ENCODE data around the gene TTC5. TPM values are rescaled to one million over a fixed set of nuclear protein-coding genes. Genes with fewer than 3 reads are reported as not detected.
A peak's percentile ranks its signal among the peaks of the same experiment; 100 is the strongest.
"Not testable (repeated sequence)": the region's sequence is repeated elsewhere in the genome, so short reads cannot be mapped to it uniquely, and the experiment has no call there.

Gene TTC5
- total RNA-seq, 2 donors from 2014 or later: 12.5 to 16.6 TPM

DNA sequence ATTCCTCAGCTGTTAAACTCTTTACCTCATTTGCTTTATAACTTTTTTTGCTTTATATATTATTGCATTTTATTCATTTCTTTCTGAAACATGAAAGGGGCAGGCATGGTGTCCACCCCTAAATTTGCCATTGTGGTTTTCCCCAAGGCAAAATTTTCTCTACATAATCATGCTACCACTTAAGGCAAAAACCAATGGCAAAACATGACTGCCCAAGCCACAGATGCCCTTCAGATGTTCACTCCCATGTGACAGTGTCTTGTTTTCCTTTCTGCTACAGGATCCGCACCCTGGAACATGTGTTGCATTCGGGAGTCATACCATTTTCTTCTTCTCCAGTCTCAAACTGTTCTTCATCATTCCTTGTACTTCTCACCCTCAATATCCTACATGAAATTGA, 28.3 kb downstream of the TTC5 start:
- ATAC-seq (no peak), DNase-seq (no peak)
- Histone ChIP-seq H3K4me3 (no peak overlapping the region), H3K9me3 (peaks cover 0 to 9% (median 0%) of the 10 kb centered on the region in 3 donors), H3K4me1 (no peaks in the 10 kb centered on the region), H3K27me3 (no peaks in the 10 kb centered on the region), H3K27ac (no peak overlapping the region), H3K36me3 (replicated peaks in 1 of 2; ENCODE audit: insufficient read depth in 1 of 2, low read depth in 2 of 2) (no peaks in the 10 kb centered on the region)
- WGBS, 2 donors: 90 to 96% methylated on average over 2 of the region's 2 CpGs
- TF ChIP-seq, protein P1, sequence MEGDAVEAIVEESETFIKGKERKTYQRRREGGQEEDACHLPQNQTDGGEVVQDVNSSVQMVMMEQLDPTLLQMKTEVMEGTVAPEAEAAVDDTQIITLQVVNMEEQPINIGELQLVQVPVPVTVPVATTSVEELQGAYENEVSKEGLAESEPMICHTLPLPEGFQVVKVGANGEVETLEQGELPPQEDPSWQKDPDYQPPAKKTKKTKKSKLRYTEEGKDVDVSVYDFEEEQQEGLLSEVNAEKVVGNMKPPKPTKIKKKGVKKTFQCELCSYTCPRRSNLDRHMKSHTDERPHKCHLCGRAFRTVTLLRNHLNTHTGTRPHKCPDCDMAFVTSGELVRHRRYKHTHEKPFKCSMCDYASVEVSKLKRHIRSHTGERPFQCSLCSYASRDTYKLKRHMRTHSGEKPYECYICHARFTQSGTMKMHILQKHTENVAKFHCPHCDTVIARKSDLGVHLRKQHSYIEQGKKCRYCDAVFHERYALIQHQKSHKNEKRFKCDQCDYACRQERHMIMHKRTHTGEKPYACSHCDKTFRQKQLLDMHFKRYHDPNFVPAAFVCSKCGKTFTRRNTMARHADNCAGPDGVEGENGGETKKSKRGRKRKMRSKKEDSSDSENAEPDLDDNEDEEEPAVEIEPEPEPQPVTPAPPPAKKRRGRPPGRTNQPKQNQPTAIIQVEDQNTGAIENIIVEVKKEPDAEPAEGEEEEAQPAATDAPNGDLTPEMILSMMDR (IDR thresholded peaks at IDR 0.05): no peak
- TF ChIP-seq POLR2A (IDR thresholded peaks at IDR 0.05): no peak
- intact Hi-C loops (cut with DNase I): no loop called here

DNA sequence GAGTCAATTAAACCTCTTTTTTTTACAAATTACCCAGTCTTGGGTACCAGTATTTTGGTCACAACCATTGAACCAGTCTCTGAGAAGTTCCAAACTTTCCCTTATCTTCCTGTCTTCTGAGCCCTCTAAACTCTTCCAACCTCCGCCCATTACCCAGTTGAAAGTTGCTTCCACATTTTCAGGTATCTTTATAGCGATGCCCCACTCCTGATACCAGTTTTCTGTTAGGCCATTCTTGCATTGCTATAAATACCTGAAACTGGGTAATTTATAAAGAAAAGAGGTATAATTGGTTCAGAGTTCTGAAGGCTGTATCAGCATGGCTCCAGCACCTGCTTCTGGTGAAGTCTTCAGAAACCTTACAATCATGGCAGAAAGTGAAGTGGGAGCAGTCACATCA, 31.7 kb downstream of the TTC5 start:
- Histone ChIP-seq H3K27ac (no peak overlapping the region), H3K4me3 (no peak overlapping the region), H3K27me3 (no peaks in the 10 kb centered on the region), H3K9me3 (peaks cover 0 to 11% (median 0%) of the 10 kb centered on the region in 3 donors), H3K4me1 (no peaks in the 10 kb centered on the region), H3K36me3 (replicated peaks in 1 of 2; ENCODE audit: insufficient read depth in 1 of 2, low read depth in 2 of 2) (no peaks in the 10 kb centered on the region)
- DNase-seq (no peak), ATAC-seq (no peak)
- WGBS, 2 donors: 97 to 100% methylated on average over 2 of the region's 2 CpGs
- TF ChIP-seq, protein P1 (IDR thresholded peaks at IDR 0.05): no peak
- TF ChIP-seq POLR2A (IDR thresholded peaks at IDR 0.05): no peak
- intact Hi-C loops (cut with DNase I): no loop called here

DNA sequence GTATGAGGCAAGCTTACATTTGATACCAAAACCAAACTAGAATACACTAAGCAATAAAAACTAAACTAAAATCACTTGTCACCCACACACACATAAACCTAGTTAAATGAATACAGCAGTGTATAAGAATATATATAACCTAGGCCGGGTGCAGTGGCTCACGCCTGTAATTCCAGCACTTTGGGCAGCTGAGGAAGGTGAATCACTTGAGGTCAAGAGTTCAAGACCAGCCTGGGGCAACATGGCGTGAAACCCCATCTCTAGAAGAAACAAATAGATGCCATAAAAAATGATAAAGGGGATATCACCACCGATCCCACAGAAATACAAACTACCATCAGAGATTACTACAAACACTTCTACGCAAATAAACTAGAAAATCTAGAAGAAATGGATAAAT, 41.4 kb downstream of the TTC5 start:
- H3K27me3 ChIP-seq; H3K36me3 ChIP-seq (replicated peaks in 1 of 2; ENCODE audit: insufficient read depth in 1 of 2, low read depth in 2 of 2); DNase-seq; H3K9me3 ChIP-seq; intact Hi-C loops (cut with DNase I); H3K27ac ChIP-seq; H3K4me1 ChIP-seq; H3K4me3 ChIP-seq; ATAC-seq: not testable (repeated sequence)
- 92 to 94% methylated on average over 5 of the region's 5 CpGs for WGBS, 2 donors

DNA sequence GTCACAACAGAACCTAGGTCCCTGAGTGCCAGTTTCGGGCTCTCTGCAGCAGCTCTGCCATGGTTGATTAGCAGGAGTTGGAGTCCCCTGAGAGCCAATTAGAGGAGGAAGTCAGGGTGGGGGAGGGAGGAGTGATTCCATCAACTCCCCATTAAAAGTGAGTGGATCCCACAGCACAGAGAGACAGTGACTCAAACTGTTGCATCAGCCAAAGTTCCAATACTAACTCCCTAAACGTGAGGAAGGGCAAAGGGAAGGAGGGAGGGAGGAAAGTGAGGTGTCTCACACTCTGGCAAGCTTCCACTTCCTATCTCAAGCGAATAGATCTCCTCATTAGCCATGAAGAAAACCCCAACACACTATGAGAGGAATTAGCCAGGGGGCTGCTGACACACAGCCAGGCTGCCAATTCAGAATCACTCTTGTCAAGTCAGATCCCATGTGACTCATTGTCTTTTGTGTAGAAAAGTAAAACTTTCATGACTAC, 43.1 kb downstream of the TTC5 start:
- H3K36me3 ChIP-seq (replicated peaks in 1 of 2; ENCODE audit: insufficient read depth in 1 of 2, low read depth in 2 of 2): no peaks in the 10 kb centered on the region
- DNase-seq (no peak), ATAC-seq (no peak)
- no peak overlapping the region for H3K4me3 ChIP-seq
- no peaks in the 10 kb centered on the region for H3K27me3 ChIP-seq
- TF ChIP-seq, protein P1 (IDR thresholded peaks at IDR 0.05): no peak
- TF ChIP-seq POLR2A (IDR thresholded peaks at IDR 0.05): no peak
- intact Hi-C loops (cut with DNase I): no loop called here
- no peaks in the 10 kb centered on the region for H3K9me3 ChIP-seq
- no peaks in the 10 kb centered on the region for H3K4me1 ChIP-seq
- 48 to 52% methylated on average over 3 of the region's 3 CpGs for WGBS, 2 donors
- no peak overlapping the region for H3K27ac ChIP-seq

DNA sequence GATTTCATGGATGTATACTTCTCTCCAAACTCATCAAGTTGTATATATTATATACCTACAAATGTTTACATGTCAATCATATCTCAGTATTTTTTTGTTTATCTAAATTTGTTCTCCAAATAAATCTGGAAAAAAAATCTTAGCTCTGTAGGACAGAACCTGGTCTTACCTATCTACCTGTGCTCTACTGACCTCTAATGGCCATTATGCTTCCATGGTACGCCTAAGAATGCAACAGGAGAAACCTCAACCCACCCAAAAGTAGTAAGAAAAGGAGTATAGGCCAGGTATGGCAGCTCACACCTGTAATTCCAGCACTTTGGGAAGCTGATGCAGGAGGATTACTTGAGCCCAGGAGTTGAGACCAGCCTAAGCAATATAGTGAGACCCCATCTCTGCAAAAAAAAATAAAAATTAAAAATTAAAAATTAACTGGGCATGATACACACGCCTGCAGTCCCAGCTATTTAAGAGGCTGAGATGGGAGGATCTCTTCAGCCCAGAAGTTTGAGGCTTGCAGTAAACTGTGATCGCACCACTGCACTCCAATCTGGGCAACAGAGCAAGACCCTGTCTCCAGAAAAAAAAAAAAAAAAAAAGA, 58.0 kb downstream of the TTC5 start:
- ATAC-seq: no peak
- no peaks in the 10 kb centered on the region for H3K4me1 ChIP-seq
- no peak overlapping the region for H3K27ac ChIP-seq
- peak in 1 of 4 donors; percentile 32 for DNase-seq
- H3K9me3 ChIP-seq: no peaks in the 10 kb centered on the region
- intact Hi-C loops (cut with DNase I): no loop called here
- no peak overlapping the region for H3K4me3 ChIP-seq
- H3K36me3 ChIP-seq (replicated peaks in 1 of 2; ENCODE audit: insufficient read depth in 1 of 2, low read depth in 2 of 2): no peaks in the 10 kb centered on the region
- TF ChIP-seq POLR2A (IDR thresholded peaks at IDR 0.05): no peak
- TF ChIP-seq, protein P1 (IDR thresholded peaks at IDR 0.05): peak; percentile 32 to 67 (median 43)
- 50 to 54% methylated on average over 3 of the region's 3 CpGs for WGBS, 2 donors
- no peaks in the 10 kb centered on the region for H3K27me3 ChIP-seq

Small RNA genes within 50 kb of the gene (small RNA-seq; reads per million reads assigned to genes)
- not detected for gene SNORA79B
- gene SNORD126: 36.7 reads per million, percentile 95 among the genes with 10 or more reads in this experiment

Other genes starting within 250 kb of the TTC5 start
- not detected for gene OR4L1, start 245.9 kb downstream of the TTC5 start, total RNA-seq
- not detected for gene OR4K17, start 195.2 kb downstream of the TTC5 start, total RNA-seq
- gene OR4N5, start 167.1 kb downstream of the TTC5 start, total RNA-seq: not detected
- gene OR11G2, start 115.1 kb downstream of the TTC5 start, total RNA-seq: not detected
- gene OR11H6, start 82.2 kb downstream of the TTC5 start, total RNA-seq: not detected
- not detected for gene OR11H7, start 77.0 kb downstream of the TTC5 start, total RNA-seq
- gene OR11H4, start 66.7 kb downstream of the TTC5 start, total RNA-seq: not detected
- gene CCNB1IP1, start 27.3 kb upstream of the TTC5 start, total RNA-seq: 10 to 100 TPM; 17.1 to 66.9 TPM
- 10 to 100 TPM in 1 of 2 donors, 1 to 10 TPM in 1; 5.6 to 11.7 TPM for gene PARP2, start 37.7 kb upstream of the TTC5 start, total RNA-seq
- gene TEP1, start 107.5 kb upstream of the TTC5 start, total RNA-seq: 10 to 100 TPM; 32.3 to 35.3 TPM
- gene KLHL33, start 130.2 kb upstream of the TTC5 start, total RNA-seq: under 1 TPM in 1 of 2 donors, not detected in 1; 0.26 TPM
- gene OSGEP, start 148.9 kb upstream of the TTC5 start, total RNA-seq: 10 to 100 TPM; 36.1 to 53.4 TPM
- gene APEX1, start 149.3 kb upstream of the TTC5 start, total RNA-seq: 100 to 1,000 TPM in 1 of 2 donors, 10 to 100 TPM in 1; 86.7 to 101 TPM
- gene PIP4P1, start 155.5 kb upstream of the TTC5 start, total RNA-seq: 10 to 100 TPM; 12.2 to 12.5 TPM
- gene PNP, start 163.5 kb upstream of the TTC5 start, total RNA-seq: 10 to 100 TPM; 20.4 to 24.9 TPM
- gene RNASE10, start 199.6 kb upstream of the TTC5 start, total RNA-seq: 1 to 10 TPM in 1 of 2 donors, not detected in 1; 4.3 TPM